H1 (cell line): ENCODE data around the gene POGZ. TPM values are rescaled to one million over a fixed set of nuclear protein-coding genes. Genes with fewer than 3 reads are reported as not detected.

Source experiments
- CTCF ChIA-PET: fragments of 300-600 bp; sonication (Branson Sonifier 250); formaldehyde crosslinking; loops from one replicate; lab custom pipeline; 2021; ENCODE audit not compliant: partially characterized antibody; lab: Charles Lee
- POLR2A ChIA-PET: fragments of 300-600 bp; sonication (Branson Sonifier 250); formaldehyde crosslinking; loops from one replicate; lab custom pipeline; 2021; ENCODE audit warnings: inconsistent platforms; ENCODE audit not compliant: partially characterized antibody; lab: Charles Lee
- DNase-seq, 2 experiments: peaks; one replicate each; pipeline versions ENCODE4 v3.0.0 to v3.0.0-alpha.2; 2010 to 2022; ENCODE audit warnings: low spot score in 2 of 2, low read depth in 1 of 2, mixed read lengths in 1 of 2
- FAIRE-seq: peaks from 2 replicates; lab custom pipeline; 2011; peaks lifted over from hg19 to GRCh38; lab: Jason Lieb, UNC
- H2AFZ ChIP-seq: 2 replicates; pipeline ENCODE4 v1.8.1; 2012; ENCODE audit warnings: low read length, inconsistent platforms
- H2AK5ac ChIP-seq: 2 replicates; pipeline ENCODE4 v1.6.1; 2013; ENCODE audit warnings: low read depth, low read length
- H2BK120ac ChIP-seq: replicated peaks from 2 replicates; pipeline ENCODE3; 2013; ENCODE audit warnings: low read depth, low read length, inconsistent platforms
- H2BK12ac ChIP-seq: 2 replicates; pipeline ENCODE4 v1.6.1; 2013; ENCODE audit warnings: low read depth, low read length
- H2BK15ac ChIP-seq: 2 replicates; pipeline ENCODE4 v1.6.1; 2013; ENCODE audit warnings: low read length
- H2BK20ac ChIP-seq: 2 replicates; pipeline ENCODE4 v1.6.1; 2013; ENCODE audit warnings: low read length
- H2BK5ac ChIP-seq: 2 replicates; pipeline ENCODE4 v1.6.1; 2013; ENCODE audit warnings: low read depth, low read length
- H3K14ac ChIP-seq: 2 replicates; pipeline ENCODE4 v1.6.1; 2013; ENCODE audit warnings: inconsistent platforms; ENCODE audit not compliant: insufficient read length
- H3K18ac ChIP-seq: 2 replicates; pipeline ENCODE4 v1.6.1; 2013; ENCODE audit warnings: low read length; ENCODE audit errors: extremely low read depth
- H3K23ac ChIP-seq: 2 replicates; pipeline ENCODE4 v1.6.1; 2013; ENCODE audit warnings: inconsistent platforms; ENCODE audit not compliant: insufficient read length
- H3K23me2 ChIP-seq: 2 replicates; pipeline ENCODE4 v1.6.1; 2013; ENCODE audit warnings: low read depth, low read length
- H3K27ac ChIP-seq: 2 replicates; pipeline ENCODE4 v1.6.1; 2011; ENCODE audit warnings: low read depth, low read length, inconsistent platforms
- H3K27me3 ChIP-seq, 4 experiments: replicated peaks in 1 of 4; 1 replicate in 1 of 4; 2 replicates in 3 of 4; pipeline versions ENCODE4 v1.6.1 to v1.8.1; 2011 to 2013; ENCODE audit warnings: low read length in 3 of 4, mild to moderate bottlenecking in 3 of 4, inconsistent platforms in 2 of 4, mixed read lengths in 2 of 4, moderate library complexity in 1 of 4; ENCODE audit not compliant: control insufficient read depth in 3 of 4, insufficient read depth in 3 of 4; ENCODE audit errors: extremely low read depth in 1 of 4
- H3K36me3 ChIP-seq, 4 experiments: 2 replicates each; pipeline versions ENCODE4 v1.6.1 to v1.8.1; 2011 to 2013; ENCODE audit warnings: mild to moderate bottlenecking in 4 of 4, low read length in 3 of 4, moderate library complexity in 2 of 4, control low read depth in 1 of 4, inconsistent platforms in 1 of 4; ENCODE audit not compliant: insufficient read depth in 4 of 4, control insufficient read depth in 2 of 4
- H3K4ac ChIP-seq: replicated peaks from 2 replicates; pipeline ENCODE3; 2013; ENCODE audit warnings: low read length, low read depth, mixed read lengths, inconsistent platforms; ENCODE audit not compliant: insufficient read length
- H3K4me1 ChIP-seq, 4 experiments: replicated peaks in 1 of 4; 1 replicate in 1 of 4; 2 replicates in 3 of 4; pipeline versions ENCODE4 v1.6.1 to v1.8.1; 2011 to 2013; ENCODE audit warnings: low read length in 3 of 4, inconsistent platforms in 2 of 4, mixed read lengths in 1 of 4; ENCODE audit not compliant: insufficient read depth in 4 of 4, control insufficient read depth in 3 of 4
- H3K4me2 ChIP-seq, 2 experiments: 2 replicates each; pipeline versions ENCODE4 v1.6.1 to v1.8.1; 2011 to 2013; ENCODE audit warnings: low read depth in 2 of 2, low read length in 2 of 2, control low read depth in 1 of 2, inconsistent platforms in 1 of 2, mild to moderate bottlenecking in 1 of 2; ENCODE audit not compliant: insufficient read depth in 1 of 2
- H3K4me3 ChIP-seq, 4 experiments: fragments of 200-600, 300-600 bp in 1 of 4; sonication (generic), shearing (Covaris generic), sonication (Bioruptor Twin) in 1 of 4; 2 replicates each; pipeline versions ENCODE4 v1.5.1 to v1.8.1; 2011 to 2016; ENCODE audit warnings: low read length in 4 of 4, low read depth in 3 of 4, control low read depth in 2 of 4, inconsistent platforms in 2 of 4, mild to moderate bottlenecking in 2 of 4, mixed read lengths in 1 of 4, moderate library complexity in 1 of 4; ENCODE audit not compliant: insufficient read depth in 2 of 4; ENCODE audit errors: extremely low read depth in 1 of 4
- H3K56ac ChIP-seq: replicated peaks from 2 replicates; pipeline ENCODE3; 2013; ENCODE audit warnings: low read depth, mild to moderate bottlenecking, mixed read lengths, low read length, inconsistent platforms; ENCODE audit not compliant: insufficient read length
- H3K79me1 ChIP-seq: 2 replicates; pipeline ENCODE4 v1.6.1; 2013; ENCODE audit warnings: low read depth, low read length, control low read depth
- H3K79me2 ChIP-seq, 2 experiments: 2 replicates each; pipeline versions ENCODE4 v1.6.1 to v1.8.1; 2012 to 2013; ENCODE audit warnings: low read length in 2 of 2, mild to moderate bottlenecking in 2 of 2, inconsistent platforms in 1 of 2; ENCODE audit not compliant: insufficient read depth in 2 of 2, control insufficient read depth in 1 of 2
- H3K9ac ChIP-seq, 4 experiments: replicated peaks in 1 of 4; 1 replicate in 1 of 4; 2 replicates in 3 of 4; pipeline versions ENCODE4 v1.6.1 to v1.8.1; 2011 to 2013; ENCODE audit warnings: low read depth in 3 of 4, low read length in 3 of 4, control low read depth in 2 of 4, mild to moderate bottlenecking in 2 of 4, moderate library complexity in 2 of 4, inconsistent platforms in 1 of 4; ENCODE audit errors: extremely low read depth in 1 of 4
- H3K9me3 ChIP-seq, 2 experiments: 2 replicates each; pipeline versions ENCODE4 v1.6.1 to v1.8.1; 2012 to 2013; ENCODE audit warnings: mild to moderate bottlenecking in 2 of 2, moderate library complexity in 2 of 2, control low read depth in 1 of 2, inconsistent platforms in 1 of 2, low read depth in 1 of 2, low read length in 1 of 2, mixed read lengths in 1 of 2; ENCODE audit not compliant: insufficient read depth in 2 of 2
- H4K20me1 ChIP-seq, 2 experiments: replicated peaks in 1 of 2; 2 replicates each; pipeline versions ENCODE3 to v1.8.1; 2011 to 2013; ENCODE audit warnings: inconsistent platforms in 2 of 2, low read length in 2 of 2, mild to moderate bottlenecking in 1 of 2; ENCODE audit not compliant: insufficient read depth in 2 of 2, control insufficient read depth in 1 of 2
- H4K5ac ChIP-seq: 2 replicates; pipeline ENCODE4 v1.6.1; 2013; ENCODE audit warnings: low read length, low read depth, mixed read lengths, inconsistent platforms; ENCODE audit not compliant: insufficient read length
- H4K8ac ChIP-seq: 2 replicates; pipeline ENCODE4 v1.8.0; 2013; ENCODE audit warnings: mild to moderate bottlenecking, moderate library complexity, low read length, inconsistent platforms; ENCODE audit not compliant: insufficient read depth; ENCODE audit errors: extremely low read depth
- H4K91ac ChIP-seq: replicated peaks from 2 replicates; pipeline ENCODE3; 2013; ENCODE audit warnings: low read length, mixed read lengths, inconsistent platforms; ENCODE audit not compliant: insufficient read length
- BCL11A ChIP-seq, 2 experiments: IDR thresholded peaks; one replicate each; pipeline ENCODE4 v1.6.1; 2011; ENCODE audit warnings: low read depth in 2 of 2, low read length in 2 of 2, mild to moderate bottlenecking in 2 of 2
- WGBS, 2 experiments: shearing (Covaris generic) in 1 of 2; methylation state at CpG; one replicate each; pipeline versions ENCODE4 v1.1.6 to v1.1.7; 2013 to 2015; ENCODE audit warnings: low lambda C conversion rate in 2 of 2, mixed read lengths in 2 of 2, inconsistent platforms in 1 of 2, low coverage in 1 of 2, missing lambda C conversion rate in 1 of 2; ENCODE audit not compliant: insufficient replicate concordance in 2 of 2, insufficient coverage in 1 of 2, insufficient read length in 1 of 2; ENCODE audit errors: extremely low coverage in 1 of 2, missing lambda C conversion rate in 1 of 2; 5-methylcytosine and 5-hydroxymethylcytosine counted together
- polyA plus RNA-seq, 7 experiments: library from polyadenylated mRNA; depleted of rRNA in 3 of 7; stranded (reverse) in 5 of 7; unstranded in 2 of 7; fragments of >200 nt in 5 of 7; fragments of 200-250 nt in 2 of 7; gene quantifications; 1 replicate in 5 of 7; 2 replicates in 1 of 7; 4 replicates in 1 of 7; pipeline versions ENCODE4 v1.2.1 to v1.2.3, GENCODE V29; 2011 to 2013; ENCODE audit warnings: missing spikeins in 2 of 7, mixed read lengths in 2 of 7
- total RNA-seq: library from RNA; stranded (reverse); fragmentation: NEBNext Ultra II Directional; extraction: Animal tissue kit (Norgen Biotek cat#: 25700); gene quantifications from 2 replicates; pipeline ENCODE4 v1.2.1, GENCODE V29; 2021

The POGZ gene
- total and polyA plus RNA-seq, 2 of the 8 experiments (the other 6 are each of a cell fraction or from before 2014, with no cell fraction given): 66.4 to 105 TPM

DNA sequence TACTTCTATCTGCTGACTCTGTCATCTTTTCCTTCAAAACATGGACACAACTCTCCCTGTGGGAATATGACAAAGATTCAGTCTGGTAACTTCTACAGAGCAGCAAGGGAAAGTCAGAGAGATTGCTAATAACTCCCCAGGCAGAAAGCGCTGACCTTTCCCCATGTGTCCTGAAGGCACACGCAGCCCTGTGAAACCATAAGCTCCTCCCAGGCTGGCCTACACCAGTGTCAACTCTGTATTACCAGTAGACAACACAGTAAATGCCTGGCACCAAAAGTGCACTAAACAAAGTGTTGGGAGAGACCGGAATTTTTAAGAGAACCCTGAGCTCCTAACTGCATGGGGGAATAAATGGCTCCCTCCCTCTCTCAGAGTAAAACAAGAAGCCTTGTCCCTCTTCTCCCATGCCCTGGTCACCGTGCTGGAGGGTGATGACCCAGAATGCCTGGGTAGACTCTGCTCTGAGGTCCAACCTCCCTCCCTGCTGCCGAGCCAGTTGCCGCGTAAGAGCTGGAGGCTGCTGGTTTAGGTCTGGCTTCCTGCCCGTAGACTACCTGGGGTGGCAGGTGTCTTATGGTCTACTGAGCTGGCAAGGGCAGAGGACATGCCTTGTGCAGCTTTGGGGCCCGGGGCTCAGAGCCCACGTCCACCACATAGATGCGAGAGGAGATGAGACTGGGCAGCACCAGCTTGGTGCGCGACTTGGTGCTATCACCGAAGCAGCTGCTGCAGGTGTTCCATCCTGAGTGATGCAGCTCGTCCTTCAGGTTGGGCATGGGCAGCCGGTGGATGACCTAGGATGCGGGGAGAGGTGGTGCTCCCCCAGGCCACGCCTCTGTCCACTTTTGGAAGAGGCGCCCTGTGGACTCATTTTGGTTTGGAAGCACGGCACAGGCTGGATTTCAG is 90.6 kb downstream of the POGZ start:
- H2BK15ac ChIP-seq: no peak overlapping the region
- no peak overlapping the region for H2BK20ac ChIP-seq
- no peak overlapping the region for H2BK120ac ChIP-seq
- WGBS, 2 experiments: 89% methylated on average over 20 of the region's 20 CpGs; no CpG with 5 or more reads in 1 of the 2 experiments
- 0 out of 2 replicates have a peak overlapping the region, but pooled peaks have one; percentile 57 for H4K8ac ChIP-seq
- no peak for DNase-seq
- no peak overlapping the region for H2AK5ac ChIP-seq
- no peak overlapping the region for H3K4ac ChIP-seq
- POLR2A ChIA-PET: interaction anchor here (0.7 to 2.5 kb wide), 10 partner anchors 9 to 85 kb away, joined by 3 to 14 read pairs (median 5); partner anchors contain the start of genes PSMB4 and RFX5
- no peak for FAIRE-seq
- no peak overlapping the region for H3K14ac ChIP-seq
- H2BK5ac ChIP-seq: no peak overlapping the region
- H3K27ac ChIP-seq: no peak overlapping the region
- no peak overlapping the region for H4K91ac ChIP-seq
- no peak overlapping the region for H3K9ac ChIP-seq
- peaks cover 2% of the 10 kb centered on the region; the same call in 1 of the 2 replicates for H3K23me2 ChIP-seq
- H3K36me3 ChIP-seq: peaks cover 0 to 9% (median 0%) of the 10 kb centered on the region in 4 experiments; a peak in 3 of 8 replicates
- no peak overlapping the region for H4K5ac ChIP-seq
- no peak overlapping the region for H3K56ac ChIP-seq
- H3K4me2 ChIP-seq: no peak overlapping the region
- no peaks in the 10 kb centered on the region for H3K27me3 ChIP-seq
- H3K4me3 ChIP-seq: no peak overlapping the region
- H3K9me3 ChIP-seq: no peaks in the 10 kb centered on the region
- peaks cover 0 to 11% (median 8%) of the 10 kb centered on the region in 4 experiments; a peak in 6 of 7 replicates for H3K4me1 ChIP-seq
- no peak overlapping the region for H3K18ac ChIP-seq
- no peaks in the 10 kb centered on the region for H3K79me2 ChIP-seq
- no peak overlapping the region for H2BK12ac ChIP-seq
- H3K23ac ChIP-seq: no peak overlapping the region
- no peaks in the 10 kb centered on the region for H3K79me1 ChIP-seq
- no peaks in the 10 kb centered on the region for H4K20me1 ChIP-seq
- TF ChIP-seq BCL11A (IDR thresholded peaks at IDR 0.05; ENCODE audit: low read depth in 2 of 2, low read length in 2 of 2): no peak
- TF ChIP-seq, all 59 proteins: peak for 0
- CTCF ChIA-PET: interaction anchor here (1.0 to 2.5 kb wide), 20 partner anchors 9 to 116 kb away, joined by 3 to 12 read pairs (median 4); partner anchors contain the start of gene PSMB4
- no peak overlapping the region for H2AFZ ChIP-seq
